GM19372 (cell line): ENCODE measurements around the gene SHMT2.

Source experiments
- ATAC-seq: cut with Tn5 transposase; IDR thresholded peaks from one replicate; pipeline ENCODE4 v1.9.1; 2021; ENCODE audit warnings: mild to moderate bottlenecking, low read depth, moderate library complexity; ENCODE audit not compliant: unreplicated experiment

The SHMT2 gene

GRCh38 chr12:57237932-57238853 lies 8.7 kb downstream of the SHMT2 start:
- no peak for ATAC-seq

GRCh38 chr12:57238854-57239554 lies 9.5 kb downstream of the SHMT2 start:
- ATAC-seq: peak; percentile 53

GRCh38 chr12:57239587-57240065 lies 10.1 kb downstream of the SHMT2 start:
- no peak for ATAC-seq

GRCh38 chr12:57240066-57240921 lies 10.8 kb downstream of the SHMT2 start:
- ATAC-seq: no peak

GRCh38 chr12:57240926-57241401 lies 11.5 kb downstream of the SHMT2 start:
- no peak for ATAC-seq

GRCh38 chr12:57241402-57242310 lies 12.1 kb downstream of the SHMT2 start:
- no peak for ATAC-seq

GRCh38 chr12:57242329-57242690 lies 12.8 kb downstream of the SHMT2 start:
- ATAC-seq: no peak

- peak; percentile 33 for ATAC-seq
Observed at GRCh38 chr12:57242691-57243454, 13.4 kb downstream of the SHMT2 start.

- no peak for ATAC-seq
Observed at GRCh38 chr12:57243521-57244311, 14.2 kb downstream of the SHMT2 start.

- no peak for ATAC-seq
Observed at GRCh38 chr12:57244312-57244696, 14.8 kb downstream of the SHMT2 start.

GRCh38 chr12:57247041-57247440 lies 17.5 kb downstream of the SHMT2 start:
- no peak for ATAC-seq

- no peak for ATAC-seq
Observed at GRCh38 chr12:57248934-57249742, 19.6 kb downstream of the SHMT2 start.

- ATAC-seq: no peak
Observed at GRCh38 chr12:57250541-57250940, 21.0 kb downstream of the SHMT2 start.

- ATAC-seq: no peak
Observed at GRCh38 chr12:57250956-57251355, 21.4 kb downstream of the SHMT2 start, which contains the start of gene STAC3. Gene STAC3 (minus strand): TSS chr12:57251187. CDS start chr12:57249636, 1,551 bp downstream.

GRCh38 chr12:57254506-57255280 lies 25.2 kb downstream of the SHMT2 start:
- ATAC-seq: no peak

GRCh38 chr12:57255916-57256315 lies 26.4 kb downstream of the SHMT2 start:
- ATAC-seq: no peak
